IMR-90 (cell line): ENCODE data around the gene GAGE12J. TPM values are rescaled to one million over a fixed set of nuclear protein-coding genes. Genes with fewer than 3 reads are reported as not detected.
"Not testable (repeated sequence)": the region's sequence is repeated elsewhere in the genome, so short reads cannot be mapped to it uniquely, and the experiment has no call there.

Experiments used
- ATAC-seq: fragments of 200-7000 bp; cut with Tn5 transposase; 2 replicates; pipeline ENCODE4 v1.9.1; 2020; ENCODE audit warnings: low read depth, mild to moderate bottlenecking, moderate library complexity
- BruUV-seq: library from RNA; stranded (reverse); fragments of 400-500 nt; replicated peaks from 2 replicates; lab custom pipeline; 2021; lab: Mats Ljungman, UMichigan
- CTCF ChIA-PET: fragments of 300-600 bp; formaldehyde crosslinking; extraction: SDS; loops from one replicate; lab custom pipeline; 2021; ENCODE audit warnings: antibody characterized with exemption; lab: Yijun Ruan, JAX
- POLR2A ChIA-PET: fragments of 300-600 bp; sonication (Branson Sonifier 250); formaldehyde crosslinking; loops from one replicate; lab custom pipeline; 2022; ENCODE audit warnings: antibody characterized with exemption; ENCODE audit not compliant: unreplicated experiment; lab: Charles Lee
- DNase-seq: peaks from one replicate; pipeline ENCODE4 v3.0.0; 2013
- H2AFZ ChIP-seq: replicated peaks from 2 replicates; pipeline ENCODE3; 2013; ENCODE audit warnings: low read length, mild to moderate bottlenecking; ENCODE audit not compliant: poor library complexity
- H2AK5ac ChIP-seq: 2 replicates; pipeline ENCODE4 v1.6.1; 2013; ENCODE audit warnings: low read depth, low read length, inconsistent platforms
- H2AK9ac ChIP-seq: replicated peaks from 2 replicates; pipeline ENCODE3; 2013; ENCODE audit warnings: mild to moderate bottlenecking, low read depth, low read length, moderate library complexity; ENCODE audit not compliant: poor library complexity
- H2BK120ac ChIP-seq: 2 replicates; pipeline ENCODE4 v1.6.1; 2013; ENCODE audit warnings: low read depth, low read length, inconsistent platforms
- H2BK15ac ChIP-seq: 3 replicates; pipeline ENCODE4 v1.6.1; 2013; ENCODE audit warnings: low read depth, low read length, inconsistent platforms
- H2BK20ac ChIP-seq: 2 replicates; pipeline ENCODE4 v1.6.1; 2013; ENCODE audit warnings: low read depth, mild to moderate bottlenecking, inconsistent platforms, low read length, moderate library complexity
- H2BK5ac ChIP-seq: 2 replicates; pipeline ENCODE4 v1.6.1; 2013; ENCODE audit warnings: mild to moderate bottlenecking, low read depth, low read length, inconsistent platforms; ENCODE audit not compliant: poor library complexity, severe bottlenecking
- H3K14ac ChIP-seq: replicated peaks from 2 replicates; pipeline ENCODE4 v1.6.1; 2013; ENCODE audit warnings: low read depth, low read length, inconsistent platforms
- H3K18ac ChIP-seq: 2 replicates; pipeline ENCODE4 v1.6.1; 2013; ENCODE audit warnings: low read depth, low read length, control low read depth
- H3K23ac ChIP-seq: 2 replicates; pipeline ENCODE4 v1.6.1; 2013; ENCODE audit warnings: low read depth, low read length, inconsistent platforms
- H3K27ac ChIP-seq: 2 replicates; pipeline ENCODE4 v1.5.1; 2013; ENCODE audit warnings: mild to moderate bottlenecking, control low read depth, low read length; ENCODE audit not compliant: insufficient read depth
- H3K27me3 ChIP-seq: 2 replicates; pipeline ENCODE4 v1.6.1; 2013; ENCODE audit warnings: low read length; ENCODE audit not compliant: control insufficient read depth, insufficient read depth
- H3K36me3 ChIP-seq: 2 replicates; pipeline ENCODE4 v1.6.1; 2013; ENCODE audit warnings: low read length, mixed read lengths; ENCODE audit not compliant: control insufficient read depth, insufficient read depth
- H3K4ac ChIP-seq: 2 replicates; pipeline ENCODE4 v1.6.1; 2013; ENCODE audit warnings: low read depth, low read length, inconsistent platforms
- H3K4me1 ChIP-seq: 2 replicates; pipeline ENCODE4 v1.6.1; 2013; ENCODE audit warnings: low read length, mixed read lengths; ENCODE audit not compliant: control insufficient read depth, insufficient read depth
- H3K4me2 ChIP-seq: 2 replicates; pipeline ENCODE4 v1.6.1; 2013; ENCODE audit warnings: low read depth, mild to moderate bottlenecking, control low read depth, low read length, moderate library complexity
- H3K4me3 ChIP-seq: 2 replicates; pipeline ENCODE4 v1.5.1; 2013; ENCODE audit warnings: low read depth, mild to moderate bottlenecking, control low read depth, low read length, moderate library complexity; ENCODE audit not compliant: insufficient read depth
- H3K56ac ChIP-seq: 2 replicates; pipeline ENCODE4 v1.6.1; 2013; ENCODE audit warnings: low read length, inconsistent platforms; ENCODE audit not compliant: insufficient read depth; ENCODE audit errors: extremely low read depth
- H3K79me1 ChIP-seq, 2 experiments: 2 replicates each; pipeline ENCODE4 v1.6.1; 2013; ENCODE audit warnings: low read length in 2 of 2, inconsistent platforms in 1 of 2, low read depth in 1 of 2
- H3K9ac ChIP-seq: 2 replicates; pipeline ENCODE4 v1.6.1; 2013; ENCODE audit warnings: low read depth, low read length, control low read depth
- H3K9me1 ChIP-seq: 2 replicates; pipeline ENCODE4 v1.6.1; 2013; ENCODE audit warnings: low read length, inconsistent platforms; ENCODE audit not compliant: insufficient read depth
- H3K9me3 ChIP-seq: 2 replicates; pipeline ENCODE4 v1.6.1; 2013; ENCODE audit warnings: low read length; ENCODE audit not compliant: control insufficient read depth, insufficient read depth
- H4K20me1 ChIP-seq: 2 replicates; pipeline ENCODE4 v1.6.1; 2013; ENCODE audit warnings: low read length, inconsistent platforms; ENCODE audit not compliant: insufficient read depth
- H4K5ac ChIP-seq: 2 replicates; pipeline ENCODE4 v1.6.1; 2013; ENCODE audit warnings: mild to moderate bottlenecking, low read depth, low read length, control low read depth
- H4K8ac ChIP-seq, 2 experiments: 2 replicates each; pipeline ENCODE4 v1.6.1; 2013; ENCODE audit warnings: low read depth in 2 of 2, low read length in 2 of 2, control low read depth in 1 of 2, inconsistent platforms in 1 of 2
- H4K91ac ChIP-seq: 2 replicates; pipeline ENCODE4 v1.6.1; 2013; ENCODE audit warnings: low read depth, low read length, inconsistent platforms; ENCODE audit not compliant: insufficient read depth
- WGBS, 2 experiments: methylation state at CpG; one replicate each; pipeline versions ENCODE4 v1.1.5 to v1.1.7; 2013; ENCODE audit warnings: missing lambda C conversion rate in 2 of 2; ENCODE audit not compliant: insufficient read length in 1 of 2; ENCODE audit errors: extremely low coverage in 2 of 2; 5-methylcytosine and 5-hydroxymethylcytosine counted together
- dilution Hi-C: fragments of 300-500 bp; cut with HindIII; formaldehyde crosslinking; loops from one replicate; pipeline ENCODE4 v1.14.3; 2018; ENCODE audit warnings: low sequenced_read_pairs; ENCODE audit not compliant: unreplicated experiment
- in situ Hi-C: fragments of 300-500 bp; cut with MboI; formaldehyde crosslinking; loops from 3 replicates; pipeline ENCODE4 v1.14.3; 2019; ENCODE audit warnings: low sequenced_read_pairs, inconsistent platforms, mixed read lengths
- intact Hi-C: fragments of 100-400 bp; cut with micrococcal nuclease; formaldehyde crosslinking; loops from 2 replicates; pipeline ENCODE4 v1.10.0; 2022
- polyA plus RNA-seq, 3 experiments: library from polyadenylated mRNA; depleted of rRNA; stranded (reverse); fragments of >200 nt; gene quantifications; 2 replicates each; pipeline ENCODE4 v1.2.3, GENCODE V29; 2012; ENCODE audit warnings: low replicate concordance in 1 of 3
- total RNA-seq: library from RNA; depleted of rRNA; stranded (reverse); fragments of >200 nt; gene quantifications from 2 replicates; pipeline ENCODE4 v1.2.3, GENCODE V29; 2012

GAGE12J gene
- total and polyA plus RNA-seq, 2 of the 4 experiments (the other 2 are of a cell fraction) = not detected

DNA sequence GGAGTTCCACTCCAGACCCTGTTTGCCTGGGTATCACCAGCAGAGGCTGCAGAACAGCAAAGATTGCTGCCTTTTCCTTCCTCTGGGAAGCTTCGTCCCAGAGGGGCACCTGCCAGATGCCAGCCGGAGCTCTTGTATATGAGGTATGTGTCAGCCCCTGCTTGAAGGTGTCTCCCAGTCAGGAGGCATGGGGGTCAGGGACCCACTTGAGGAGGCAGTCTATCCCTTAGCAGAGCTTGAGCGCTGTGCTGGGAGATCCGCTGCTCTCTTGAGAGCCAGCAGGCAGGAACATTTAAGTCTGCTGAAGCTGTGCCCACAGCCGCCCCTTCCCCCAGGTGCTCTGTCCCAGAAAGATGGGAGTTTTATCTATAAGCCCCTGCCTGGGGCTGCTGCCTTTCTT lies 22.5 kb upstream of the GAGE12J start:
- CTCF ChIA-PET, H3K4me2 ChIP-seq, dilution Hi-C loops, in situ Hi-C loops, H3K79me1 ChIP-seq, H2BK120ac ChIP-seq, H3K4me3 ChIP-seq, H3K9ac ChIP-seq, H3K27ac ChIP-seq, H3K9me3 ChIP-seq, H3K9me1 ChIP-seq, BruUV-seq, H2BK15ac ChIP-seq, H3K36me3 ChIP-seq, H2BK5ac ChIP-seq, H2AFZ ChIP-seq, H4K5ac ChIP-seq, H2AK9ac ChIP-seq, intact Hi-C loops, H3K14ac ChIP-seq, H4K20me1 ChIP-seq, H2AK5ac ChIP-seq, H3K4ac ChIP-seq, H2BK20ac ChIP-seq, H3K18ac ChIP-seq, H3K4me1 ChIP-seq, H4K91ac ChIP-seq, H4K8ac ChIP-seq, H3K23ac ChIP-seq, H3K27me3 ChIP-seq, POLR2A ChIA-PET, ATAC-seq, DNase-seq, H3K56ac ChIP-seq: not testable (repeated sequence)
- WGBS, 2 experiments = 63% methylated on average over 3 of the region's 5 CpGs; no CpG with 5 or more reads in 1 of the 2 experiments
